ENCODE measurements around the gene PRSS27.
A peak's percentile ranks its signal among the peaks of the same experiment; 100 is the strongest.
"Not testable (repeated sequence)": the region's sequence is repeated elsewhere in the genome, so short reads cannot be mapped to it uniquely, and the experiment has no call there.

Gene PRSS27

DNA sequence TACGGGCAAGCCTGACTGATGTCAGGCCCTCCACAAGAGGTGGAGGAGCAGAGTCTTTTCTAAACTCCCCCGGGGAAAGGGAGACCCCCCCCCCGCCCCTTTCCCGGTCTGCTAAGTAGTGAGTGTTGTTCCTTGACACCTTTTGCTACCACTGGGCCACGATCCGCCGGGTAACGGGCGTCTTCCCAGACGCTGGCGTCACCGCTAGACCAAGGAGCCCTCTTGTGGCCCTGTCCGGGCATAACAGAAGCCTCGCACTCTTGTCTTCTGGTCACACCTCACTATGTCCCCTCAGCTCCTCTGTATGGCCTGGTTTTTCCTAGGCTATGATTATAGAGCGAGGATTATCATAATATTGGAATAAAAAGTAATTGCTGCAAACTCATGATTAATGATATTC is 50.0 kb downstream of the PRSS27 start:
- DNase-seq = peak; percentile 83

DNA sequence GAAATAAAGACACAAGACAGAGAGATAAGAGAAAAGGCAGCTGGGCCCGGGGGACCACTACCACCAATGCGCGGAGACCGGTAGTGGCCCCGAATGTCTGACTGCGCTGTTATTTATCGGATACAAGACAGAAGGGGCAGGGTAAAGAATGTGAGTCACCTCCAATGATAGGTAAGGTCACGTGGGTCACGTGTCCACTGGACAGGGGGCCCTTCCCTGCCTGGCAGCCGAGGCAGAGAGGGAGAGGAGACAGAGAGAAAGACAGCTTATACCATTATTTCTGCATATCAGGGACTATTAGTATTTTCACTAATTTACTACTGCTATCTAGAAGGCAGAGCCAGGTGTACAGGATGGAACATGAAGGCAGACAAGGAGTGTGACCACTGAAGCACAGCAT is 50.4 kb downstream of the PRSS27 start:
- not testable (repeated sequence) for DNase-seq

DNA sequence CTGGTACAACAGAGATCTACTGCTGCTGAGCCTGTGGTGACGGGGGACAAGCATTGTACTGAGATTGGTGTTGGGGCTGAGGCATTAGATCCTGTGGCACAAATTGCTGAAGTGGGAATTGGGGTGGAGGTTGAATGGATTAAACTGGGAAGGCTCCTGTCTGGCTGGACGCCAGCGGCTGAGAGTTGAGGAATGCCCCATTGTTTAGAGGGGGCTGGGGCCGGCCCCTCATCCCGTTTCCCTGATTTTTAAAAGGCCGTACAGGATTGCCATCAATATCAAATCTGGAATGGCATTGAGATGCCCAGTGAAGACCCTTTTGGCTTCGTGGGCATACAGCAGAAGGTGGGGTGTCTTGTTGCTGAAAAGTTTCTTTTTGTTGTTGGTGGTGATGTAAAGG is 53.4 kb downstream of the PRSS27 start:
- not testable (repeated sequence) for DNase-seq

GRCh38 chr16:2664574-2664982 is 55.4 kb downstream of the PRSS27 start:
- DNase-seq = no peak

DNA sequence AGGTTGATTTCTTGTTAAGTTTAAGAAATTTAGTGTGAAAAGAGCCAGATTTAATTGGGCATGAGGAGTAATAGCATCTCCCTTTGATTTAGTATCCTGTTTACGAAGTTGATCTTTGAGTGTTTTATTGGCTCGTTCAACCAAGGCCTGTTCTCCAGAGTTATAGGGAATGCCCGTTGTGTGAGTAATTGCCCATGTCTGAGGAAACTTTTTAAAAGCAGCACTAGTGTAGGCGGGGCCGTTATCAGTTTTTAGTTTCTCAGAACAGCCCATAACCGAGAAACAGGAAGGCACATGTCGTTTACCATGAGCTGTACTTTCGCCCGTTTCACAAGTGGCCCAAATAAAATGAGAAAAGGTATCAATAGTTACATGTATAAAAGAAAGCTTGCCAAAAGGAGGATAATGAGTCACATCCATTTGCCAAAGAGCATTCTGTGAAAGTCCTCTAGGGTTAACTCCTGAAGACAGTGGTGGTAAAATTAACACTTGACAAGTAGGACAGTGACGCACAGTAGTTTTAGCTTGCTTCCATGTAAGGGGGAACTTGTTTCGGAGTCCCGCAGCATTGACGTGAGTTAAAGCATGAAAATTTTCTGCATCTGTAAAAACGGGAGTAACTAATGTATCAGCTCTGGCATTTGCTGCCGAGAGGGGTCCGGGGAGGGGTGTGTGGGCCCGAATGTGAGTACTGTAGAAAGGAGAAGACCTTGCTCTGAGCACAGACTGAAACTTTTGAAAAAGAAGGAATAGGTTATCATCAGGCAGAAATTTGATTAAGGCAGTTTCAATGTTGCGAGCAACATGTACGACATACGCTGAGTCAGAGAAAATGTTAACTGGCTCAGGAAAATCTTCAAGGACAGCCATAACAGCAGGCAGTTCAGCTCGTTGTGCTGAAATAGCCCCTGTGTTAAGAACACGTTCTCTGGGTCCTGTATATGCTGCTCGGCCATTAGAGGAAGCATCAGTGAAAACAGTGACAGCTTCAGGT is 56.2 kb downstream of the PRSS27 start:
- DNase-seq = peak; percentile 67

Measured in activated CD8-positive, alpha-beta memory T cell treated with anti-CD3 and anti-CD28 coated beads for 24 hours (primary cell).